Stomach (tissue), 9 donors: ENCODE measurements around the gene TXNDC5. TPM values are rescaled to one million over a fixed set of nuclear protein-coding genes. Genes with fewer than 3 reads are reported as not detected.

ENCODE experiments used
- DNase-seq, 2 donors: peaks; one replicate each; pipeline versions ENCODE4 v3.0.0 to v3.0.0-alpha.2; 2013 to 2019
- H3K27ac ChIP-seq, 5 donors: fragments of 200-600 bp in 4 of 5; sonication (generic) in 4 of 5; one replicate each; pipeline ENCODE4 v1.5.1; 2013 to 2019; ENCODE audit warnings: mild to moderate bottlenecking in 1 of 5, moderate library complexity in 1 of 5
- H3K27me3 ChIP-seq, 3 donors: fragments of 200-600 bp; sonication (generic); one replicate each; pipeline ENCODE4 v1.5.1; 2017 to 2019; ENCODE audit warnings: mixed run types in 1 of 3
- H3K36me3 ChIP-seq, 4 donors: fragments of 200-600 bp; sonication (generic); 1 replicate in 3 of 4; 2 replicates in 1 of 4; pipeline ENCODE4 v1.5.1; 2016 to 2019
- H3K4me1 ChIP-seq, 4 donors: fragments of 200-600 bp; sonication (generic); one replicate each; pipeline ENCODE4 v1.5.1; 2016 to 2019
- H3K4me3 ChIP-seq, 4 donors: fragments of 200-600 bp; sonication (generic) in 3 of 4; one replicate each; pipeline ENCODE4 v1.5.1; 2016 to 2019; ENCODE audit warnings: mild to moderate bottlenecking in 1 of 4
- H3K9me3 ChIP-seq, 4 donors: fragments of 200-600 bp; sonication (generic); one replicate each; pipeline ENCODE4 v1.5.1; 2016 to 2019
- CTCF ChIP-seq, 7 experiments: fragments of 450-650 bp in 4 of 7; fragments of 200-600 bp in 3 of 7; sonication (generic) in 3 of 7; IDR thresholded peaks; one replicate each; pipeline ENCODE4 v1.5.1; 2016 to 2019; ENCODE audit warnings: antibody characterized with exemption in 7 of 7, control low read depth in 2 of 7, mild to moderate bottlenecking in 1 of 7
- EP300 ChIP-seq: sonication (generic); formaldehyde crosslinking; IDR thresholded peaks from one replicate; pipeline ENCODE4 v1.6.1; 2017; ENCODE audit warnings: antibody characterized with exemption
- POLR2A ChIP-seq, 4 donors: fragments of 450-650 bp; IDR thresholded peaks; one replicate each; pipeline ENCODE4 v1.6.1; 2016; ENCODE audit warnings: antibody characterized with exemption in 4 of 4, control low read depth in 2 of 4, mild to moderate bottlenecking in 1 of 4, moderate library complexity in 1 of 4
- POLR2AphosphoS5 ChIP-seq, 3 donors: sonication (generic); formaldehyde crosslinking; IDR thresholded peaks; one replicate each; pipeline ENCODE4 v1.6.1; 2016; ENCODE audit warnings: antibody characterized with exemption in 3 of 3
- WGBS, 5 donors: extraction: QIAGEN DNeasy Blood & Tissue Kit in 3 of 5; methylation state at CpG; one replicate each; pipeline versions ENCODE4 v1.1.5 to v1.1.7; 2013 to 2018; 5-methylcytosine and 5-hydroxymethylcytosine counted together
- intact Hi-C: fragments of 100-400 bp; cut with DNase I; formaldehyde crosslinking; loops from one replicate; pipeline ENCODE4 v1.15.1; 2023; ENCODE audit warnings: low total_unique reads
- polyA plus RNA-seq, 3 donors: library from polyadenylated mRNA; stranded (reverse); fragments of 200-250 nt; gene quantifications; one replicate each; pipeline ENCODE4 v1.2.3, GENCODE V29; 2013
- total RNA-seq, 5 donors: library from RNA; depleted of rRNA; stranded (reverse); fragments of >200 nt; gene quantifications; one replicate each; pipeline versions ENCODE4 v1.1.0 to v1.2.3, GENCODE V29; 2014 to 2016
- donor health status: healthy with polysubstance abuse.
- donor health status: Bipolar disorder and iron deficiency.
- donor health status: healthy.

The TXNDC5 gene
- total and polyA plus RNA-seq, 8 donors = 27.4 to 260 (median 48.2) TPM

DNA sequence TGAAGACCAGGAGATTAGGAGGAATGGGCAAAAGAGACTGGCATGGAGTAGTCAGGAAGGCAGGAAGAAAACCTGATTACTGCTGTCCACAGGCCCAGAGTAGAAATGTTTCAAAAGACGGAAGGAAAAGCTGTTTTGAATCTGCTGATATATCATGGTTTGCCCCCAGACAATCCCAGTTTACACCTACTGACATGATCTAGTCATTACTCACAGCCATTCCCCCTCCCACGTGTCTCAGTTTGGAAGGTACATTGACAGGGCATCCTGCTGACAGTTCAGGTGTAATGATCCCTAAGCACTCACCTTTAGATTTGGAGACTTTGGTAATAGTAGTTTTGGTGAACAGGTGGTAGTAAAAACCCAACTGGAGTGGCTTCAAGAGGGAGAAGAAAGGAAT, 9.8 kb upstream of the TXNDC5 start:
- TF ChIP-seq CTCF (IDR thresholded peaks at IDR 0.05) = no peak
- WGBS, 5 donors = 69 to 82% (median 75%) methylated on average over 2 of the region's 2 CpGs
- Histone ChIP-seq H3K27me3 (no peaks in the 10 kb centered on the region), H3K4me1 (no peaks in the 10 kb centered on the region), H3K9me3 (peaks cover 0 to 9% (median under 1%) of the 10 kb centered on the region in 4 donors), H3K27ac (no peak overlapping the region), H3K36me3 (no peaks in the 10 kb centered on the region), H3K4me3 (no peak overlapping the region)
- DNase-seq = no peak
- intact Hi-C loops = no loop called here

DNA sequence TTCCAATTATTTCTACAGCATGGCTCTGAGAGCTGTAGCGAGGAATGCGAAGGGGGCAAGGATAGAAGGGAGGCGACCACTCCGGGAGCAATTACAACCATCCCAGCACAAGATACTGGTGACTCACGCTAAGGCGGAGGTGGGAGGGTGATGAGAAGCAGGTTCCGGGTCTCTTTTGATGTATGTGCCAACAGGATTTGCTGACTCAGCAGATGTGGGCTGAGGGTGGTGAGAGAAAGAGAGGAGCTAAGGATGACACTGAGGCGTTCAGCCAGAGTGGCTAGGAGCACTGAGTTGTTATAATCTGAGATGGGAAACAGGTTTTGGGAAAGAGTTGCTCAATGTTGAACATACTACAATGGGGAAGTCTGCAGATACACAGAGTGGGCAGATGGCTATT, 9.3 kb upstream of the TXNDC5 start:
- intact Hi-C loops = no loop called here
- Histone ChIP-seq H3K4me1 (no peaks in the 10 kb centered on the region), H3K9me3 (peaks cover 0 to 6% (median 0%) of the 10 kb centered on the region in 4 donors), H3K27me3 (no peaks in the 10 kb centered on the region), H3K27ac (no peak overlapping the region), H3K36me3 (no peaks in the 10 kb centered on the region), H3K4me3 (no peak overlapping the region)
- no peak for DNase-seq
- TF ChIP-seq CTCF (IDR thresholded peaks at IDR 0.05) (no peak), POLR2AphosphoS5 (IDR thresholded peaks at IDR 0.05) (no peak), POLR2A (IDR thresholded peaks at IDR 0.05) (no peak), EP300 (no peak)
- 75 to 86% (median 79%) methylated on average over 8 of the region's 8 CpGs for WGBS, 5 donors

DNA sequence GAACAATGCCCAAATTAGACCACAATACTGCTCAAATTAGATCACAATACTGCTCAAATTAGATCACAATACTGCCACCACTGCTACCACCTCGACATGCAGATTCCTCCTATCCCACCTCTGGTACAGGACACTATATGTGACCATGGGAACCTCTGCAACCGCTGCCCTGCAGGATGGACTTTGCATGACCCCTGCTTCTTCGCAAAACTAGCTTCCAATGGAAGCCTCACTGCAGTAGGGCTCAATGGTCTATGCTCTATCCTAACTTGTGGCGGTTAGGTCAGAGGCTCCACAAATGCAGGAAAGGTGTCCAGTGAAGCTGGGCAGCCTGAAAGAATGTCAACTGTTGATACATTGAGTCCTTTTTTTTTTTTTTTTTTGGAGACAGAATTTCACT, 7.8 kb upstream of the TXNDC5 start:
- intact Hi-C loops = no loop called here
- no peaks in the 10 kb centered on the region for H3K9me3 ChIP-seq
- TF ChIP-seq EP300 = no peak
- TF ChIP-seq POLR2A (IDR thresholded peaks at IDR 0.05) = no peak
- TF ChIP-seq POLR2AphosphoS5 (IDR thresholded peaks at IDR 0.05) = no peak
- TF ChIP-seq CTCF (IDR thresholded peaks at IDR 0.05) = no peak
- no peak for DNase-seq
- no peaks in the 10 kb centered on the region for H3K36me3 ChIP-seq
- no peaks in the 10 kb centered on the region for H3K27me3 ChIP-seq
- no peaks in the 10 kb centered on the region for H3K4me1 ChIP-seq
- 88 to 95% (median 89%) methylated on average over 4 of the region's 4 CpGs for WGBS, 5 donors
- no peak overlapping the region for H3K4me3 ChIP-seq
- no peak overlapping the region for H3K27ac ChIP-seq

DNA sequence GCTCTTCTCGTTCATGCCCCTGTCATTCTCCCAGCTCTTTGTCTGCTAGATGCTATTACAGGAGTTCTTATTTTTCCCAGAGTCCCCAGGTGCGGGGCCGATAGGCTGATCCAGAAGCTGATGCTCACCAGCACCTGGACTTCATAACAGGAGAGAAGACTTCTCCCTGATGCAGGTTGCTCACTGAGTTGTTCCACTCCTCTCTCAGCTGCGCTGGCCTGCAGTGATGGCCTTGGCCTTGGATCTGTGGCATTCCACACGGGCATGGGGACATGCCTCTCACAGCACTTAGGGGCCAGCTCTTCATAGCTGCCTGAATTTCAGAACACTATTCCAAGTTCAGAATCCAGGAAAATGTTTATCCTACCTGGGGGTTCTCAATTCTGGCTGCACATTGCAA, 7.1 kb upstream of the TXNDC5 start:
- intact Hi-C loops = no loop called here
- 83 to 89% (median 87%) methylated on average over 5 of the region's 5 CpGs for WGBS, 5 donors
- no peak for DNase-seq
- no peaks in the 10 kb centered on the region for H3K9me3 ChIP-seq
- no peaks in the 10 kb centered on the region for H3K4me1 ChIP-seq
- TF ChIP-seq POLR2AphosphoS5 (IDR thresholded peaks at IDR 0.05) (no peak), EP300 (no peak)
- no peaks in the 10 kb centered on the region for H3K27me3 ChIP-seq
- H3K4me3 ChIP-seq = no peak overlapping the region
- no peak overlapping the region for H3K27ac ChIP-seq
- no peaks in the 10 kb centered on the region for H3K36me3 ChIP-seq

GRCh38 chr6:7916959-7917358, 6.4 kb upstream of the TXNDC5 start:
- WGBS, 5 donors = 83 to 100% (median 87%) methylated on average over 1 of the region's 1 CpG

More at GRCh38 chr6:7916959-7917358, 6.4 kb upstream of the TXNDC5 start:
- peak overlapping the region in 1 of 5 donors; percentile 50 for H3K27ac ChIP-seq
- no peak overlapping the region for H3K4me3 ChIP-seq
- H3K36me3 ChIP-seq = no peaks in the 10 kb centered on the region
- DNase-seq = no peak
- TF ChIP-seq EP300 (no peak), POLR2A (IDR thresholded peaks at IDR 0.05) (no peak), CTCF (IDR thresholded peaks at IDR 0.05) (no peak), POLR2AphosphoS5 (IDR thresholded peaks at IDR 0.05) (no peak)
- no peaks in the 10 kb centered on the region for H3K9me3 ChIP-seq
- intact Hi-C loops = no loop called here
- H3K4me1 ChIP-seq = no peaks in the 10 kb centered on the region
- no peaks in the 10 kb centered on the region for H3K27me3 ChIP-seq
